NCI-H345 treated with DMSO at 0.1 percent for 48 hours (cell line): ENCODE data around the gene VPS45.
"Not testable (repeated sequence)": the region's sequence is repeated elsewhere in the genome, so short reads cannot be mapped to it uniquely, and the experiment has no call there.

Source experiments
- DNase-seq: peaks from one replicate; lab custom pipeline; 2025; ENCODE audit not compliant: unreplicated experiment; lab: John Stamatoyannopoulos, UW

Gene VPS45

GRCh38 chr1:150159550-150159949 is 92.0 kb downstream of the VPS45 start:
- DNase-seq = no peak

- no peak for DNase-seq
Measured at GRCh38 chr1:150160964-150161621, 93.5 kb downstream of the VPS45 start.

GRCh38 chr1:150161747-150162581 is 94.4 kb downstream of the VPS45 start:
- no peak for DNase-seq

GRCh38 chr1:150162582-150162861 is 94.9 kb downstream of the VPS45 start:
- no peak for DNase-seq

- no peak for DNase-seq
Measured at GRCh38 chr1:150162862-150163706, 95.5 kb downstream of the VPS45 start.

GRCh38 chr1:150164224-150164623 is 96.6 kb downstream of the VPS45 start:
- no peak for DNase-seq

- DNase-seq = no peak
Measured at GRCh38 chr1:150164779-150165178, 97.2 kb downstream of the VPS45 start.

- no peak for DNase-seq
Measured at GRCh38 chr1:150165622-150166612, 98.3 kb downstream of the VPS45 start.

- no peak for DNase-seq
Measured at GRCh38 chr1:150168960-150169601, 101.5 kb downstream of the VPS45 start.

GRCh38 chr1:150171801-150172200 is 104.2 kb downstream of the VPS45 start:
- DNase-seq = no peak

GRCh38 chr1:150173141-150173585 is 105.6 kb downstream of the VPS45 start:
- DNase-seq = no peak

- DNase-seq = no peak
Measured at GRCh38 chr1:150176593-150176992, 109.0 kb downstream of the VPS45 start.

- no peak for DNase-seq
Measured at GRCh38 chr1:150178548-150178947, 111.0 kb downstream of the VPS45 start.

- DNase-seq = no peak
Measured at GRCh38 chr1:150179867-150180266, 112.3 kb downstream of the VPS45 start.

GRCh38 chr1:150180474-150180873 is 112.9 kb downstream of the VPS45 start:
- DNase-seq = no peak

GRCh38 chr1:150182247-150182646 is 114.7 kb downstream of the VPS45 start:
- DNase-seq = no peak

- DNase-seq = no peak
Measured at GRCh38 chr1:150183061-150183460, 115.5 kb downstream of the VPS45 start.

- no peak for DNase-seq
Measured at GRCh38 chr1:150185481-150185880, 117.9 kb downstream of the VPS45 start.

- DNase-seq = not testable (repeated sequence)
Measured at GRCh38 chr1:150186438-150186788, 118.8 kb downstream of the VPS45 start.
